Measurements from ENCODE around the gene DDX1.

The DDX1 gene

GRCh38 chr2:15648593-15649525 is 57.2 kb downstream of the DDX1 start:
- no peaks in the 10 kb centered on the region for H3K27me3 ChIP-seq (ENCODE audit: insufficient read depth, poor library complexity, severe bottlenecking)
- no peak overlapping the region for H3K27ac ChIP-seq (replicated peaks)
- H3K4me3 ChIP-seq (replicated peaks; ENCODE audit: insufficient read depth, low read length): no peak overlapping the region
- no peak for DNase-seq (ENCODE audit: low read depth in 1 of 2, low spot score in 1 of 2)
- no peak for TF ChIP-seq REST (IDR thresholded peaks at IDR 0.05; ENCODE audit: insufficient replicate concordance, low read depth)
- no peak for TF ChIP-seq GABPA (IDR thresholded peaks at IDR 0.05; ENCODE audit: low read depth)
- TF ChIP-seq CTCF (IDR thresholded peaks at IDR 0.05; ENCODE audit: insufficient read depth, low read length): no peak
- TF ChIP-seq POLR2AphosphoS5 (IDR thresholded peaks at IDR 0.05; ENCODE audit: low read depth): no peak
- TF ChIP-seq SPI1 (IDR thresholded peaks at IDR 0.05; ENCODE audit: borderline replicate concordance, low read depth): no peak

GRCh38 chr2:15649561-15650255 is 58.0 kb downstream of the DDX1 start:
- H3K27me3 ChIP-seq (ENCODE audit: insufficient read depth, poor library complexity, severe bottlenecking): no peaks in the 10 kb centered on the region
- no peak overlapping the region for H3K27ac ChIP-seq (replicated peaks)
- no peak for TF ChIP-seq GABPA (IDR thresholded peaks at IDR 0.05; ENCODE audit: low read depth)
- no peak for TF ChIP-seq SPI1 (IDR thresholded peaks at IDR 0.05; ENCODE audit: borderline replicate concordance, low read depth)
- TF ChIP-seq CTCF (IDR thresholded peaks at IDR 0.05; ENCODE audit: insufficient read depth, low read length): no peak
- no peak for TF ChIP-seq POLR2AphosphoS5 (IDR thresholded peaks at IDR 0.05; ENCODE audit: low read depth)
- no peak for TF ChIP-seq REST (IDR thresholded peaks at IDR 0.05; ENCODE audit: insufficient replicate concordance, low read depth)
- H3K4me3 ChIP-seq (replicated peaks; ENCODE audit: insufficient read depth, low read length): no peak overlapping the region
- no peak for DNase-seq (ENCODE audit: low read depth in 1 of 2, low spot score in 1 of 2)

GRCh38 chr2:15650616-15651366 is 59.1 kb downstream of the DDX1 start:
- H3K4me3 ChIP-seq (replicated peaks; ENCODE audit: insufficient read depth, low read length): no peak overlapping the region
- H3K27ac ChIP-seq (replicated peaks): no peak overlapping the region
- no peak for DNase-seq (ENCODE audit: low read depth in 1 of 2, low spot score in 1 of 2)
- TF ChIP-seq SPI1 (IDR thresholded peaks at IDR 0.05; ENCODE audit: borderline replicate concordance, low read depth) (no peak), POLR2AphosphoS5 (IDR thresholded peaks at IDR 0.05; ENCODE audit: low read depth) (no peak), REST (IDR thresholded peaks at IDR 0.05; ENCODE audit: insufficient replicate concordance, low read depth) (no peak), GABPA (IDR thresholded peaks at IDR 0.05; ENCODE audit: low read depth) (no peak), CTCF (IDR thresholded peaks at IDR 0.05; ENCODE audit: insufficient read depth, low read length) (no peak)
- H3K27me3 ChIP-seq (ENCODE audit: insufficient read depth, poor library complexity, severe bottlenecking): no peaks in the 10 kb centered on the region

Data from HL-60 (cell line).